Muscle layer of colon (tissue), 2 donors: ENCODE measurements around the gene ZNF280B.
"Not testable (repeated sequence)": the region's sequence is repeated elsewhere in the genome, so short reads cannot be mapped to it uniquely, and the experiment has no call there.

Source experiments
- H3K27ac ChIP-seq: one replicate; pipeline ENCODE4 v1.7.0; 2013; ENCODE audit warnings: low read depth, mild to moderate bottlenecking, low read length, moderate library complexity
- H3K27me3 ChIP-seq, 2 donors: one replicate each; pipeline ENCODE4 v1.7.0; 2013; ENCODE audit warnings: low read length in 2 of 2, mild to moderate bottlenecking in 2 of 2; ENCODE audit not compliant: insufficient read depth in 2 of 2, control insufficient read depth in 1 of 2
- H3K36me3 ChIP-seq: one replicate; pipeline ENCODE4 v1.7.0; 2013; ENCODE audit warnings: mild to moderate bottlenecking, low read length; ENCODE audit not compliant: insufficient read depth
- H3K4me1 ChIP-seq: one replicate; pipeline ENCODE4 v1.7.0; 2013; ENCODE audit warnings: mild to moderate bottlenecking, low read length; ENCODE audit not compliant: insufficient read depth
- H3K4me3 ChIP-seq, 2 donors: one replicate each; pipeline ENCODE4 v1.7.0; 2013; ENCODE audit warnings: low read length in 2 of 2, low read depth in 1 of 2, mild to moderate bottlenecking in 1 of 2, moderate library complexity in 1 of 2
- H3K9ac ChIP-seq: one replicate; pipeline ENCODE4 v1.7.0; 2013; ENCODE audit warnings: low read length
- H3K9me3 ChIP-seq: one replicate; pipeline ENCODE4 v1.7.0; 2013; ENCODE audit warnings: mild to moderate bottlenecking, low read length
- donor health status: abdominal sarcoma.
- donor health status: Adenocarcinoma of cecum.

The ZNF280B gene

DNA sequence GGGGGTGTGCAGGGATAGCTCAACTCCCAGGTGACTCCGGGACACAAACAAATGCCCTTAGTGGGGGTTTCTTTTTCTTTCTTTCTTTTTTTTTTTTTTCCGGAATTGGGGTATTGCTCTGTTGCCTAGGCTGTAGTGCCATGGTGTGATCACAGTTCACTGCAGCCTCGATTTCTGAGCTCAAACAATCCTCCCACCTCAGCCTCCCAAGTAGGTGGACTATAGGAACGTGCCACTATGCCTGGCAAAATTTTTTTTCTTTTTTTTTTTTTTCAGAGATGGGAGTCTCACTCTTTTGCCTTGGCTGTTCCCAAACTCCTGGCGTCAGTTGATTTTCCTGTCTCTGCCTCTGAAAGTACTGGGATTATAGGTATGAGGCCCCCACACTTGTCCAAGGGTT is 25.3 kb upstream of the ZNF280B start:
- Histone ChIP-seq H3K9me3 (no peaks in the 10 kb centered on the region), H3K4me3 (no peak overlapping the region), H3K27ac (no peak overlapping the region), H3K9ac (no peak overlapping the region), H3K27me3 (no peaks in the 10 kb centered on the region), H3K36me3 (no peaks in the 10 kb centered on the region), H3K4me1 (no peaks in the 10 kb centered on the region)

DNA sequence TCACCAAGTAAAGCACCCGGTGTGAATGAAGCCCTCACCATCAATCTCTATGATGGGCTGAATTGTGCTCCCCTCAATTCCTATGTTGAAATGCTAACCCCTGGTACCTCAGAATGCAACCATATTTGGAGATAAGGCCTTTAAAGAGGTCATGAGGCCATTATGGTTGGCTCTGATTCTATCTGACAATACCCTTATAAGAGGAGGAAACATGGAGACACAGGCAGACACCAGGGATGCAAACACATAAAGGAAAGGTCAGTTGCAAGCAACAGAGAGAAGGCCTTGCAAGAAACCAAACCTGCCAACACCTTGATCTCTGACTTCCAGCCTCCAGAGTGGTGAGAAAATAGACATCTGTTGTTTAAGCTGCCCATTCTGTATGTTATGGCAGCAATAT is 24.9 kb upstream of the ZNF280B start:
- no peaks in the 10 kb centered on the region for H3K4me1 ChIP-seq
- H3K36me3 ChIP-seq: no peaks in the 10 kb centered on the region
- H3K9me3 ChIP-seq: no peaks in the 10 kb centered on the region
- no peaks in the 10 kb centered on the region for H3K27me3 ChIP-seq
- H3K27ac ChIP-seq: no peak overlapping the region
- no peak overlapping the region for H3K9ac ChIP-seq
- H3K4me3 ChIP-seq: no peak overlapping the region

DNA sequence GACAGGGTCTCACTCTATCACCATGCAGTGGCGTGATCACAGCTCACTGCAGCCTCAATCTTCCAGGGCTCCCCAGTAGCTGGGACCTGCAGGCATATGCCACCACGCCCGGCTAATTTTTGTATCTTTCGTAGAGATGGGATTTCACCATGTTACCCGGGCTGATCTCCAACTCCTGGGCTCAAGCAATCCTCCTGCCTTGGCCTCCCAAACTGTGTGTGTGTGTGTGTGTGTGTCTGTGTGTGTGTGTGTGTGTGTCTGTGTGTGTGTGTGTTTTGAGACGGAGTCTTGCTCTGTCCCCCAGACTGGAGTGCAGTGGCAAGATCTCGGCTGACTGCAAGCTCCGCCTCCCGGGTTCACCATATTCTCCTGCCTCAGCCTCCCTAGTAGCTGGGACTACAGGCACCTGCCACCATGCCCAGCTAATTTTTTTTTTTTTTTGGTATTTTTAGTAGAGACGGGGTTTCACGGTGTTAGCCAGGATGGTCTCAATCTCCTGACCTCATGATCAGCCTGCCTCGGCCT is 24.1 kb upstream of the ZNF280B start:
- not testable (repeated sequence) for H3K9me3 ChIP-seq, H3K9ac ChIP-seq, H3K27me3 ChIP-seq, H3K4me1 ChIP-seq, H3K4me3 ChIP-seq, H3K36me3 ChIP-seq, H3K27ac ChIP-seq

DNA sequence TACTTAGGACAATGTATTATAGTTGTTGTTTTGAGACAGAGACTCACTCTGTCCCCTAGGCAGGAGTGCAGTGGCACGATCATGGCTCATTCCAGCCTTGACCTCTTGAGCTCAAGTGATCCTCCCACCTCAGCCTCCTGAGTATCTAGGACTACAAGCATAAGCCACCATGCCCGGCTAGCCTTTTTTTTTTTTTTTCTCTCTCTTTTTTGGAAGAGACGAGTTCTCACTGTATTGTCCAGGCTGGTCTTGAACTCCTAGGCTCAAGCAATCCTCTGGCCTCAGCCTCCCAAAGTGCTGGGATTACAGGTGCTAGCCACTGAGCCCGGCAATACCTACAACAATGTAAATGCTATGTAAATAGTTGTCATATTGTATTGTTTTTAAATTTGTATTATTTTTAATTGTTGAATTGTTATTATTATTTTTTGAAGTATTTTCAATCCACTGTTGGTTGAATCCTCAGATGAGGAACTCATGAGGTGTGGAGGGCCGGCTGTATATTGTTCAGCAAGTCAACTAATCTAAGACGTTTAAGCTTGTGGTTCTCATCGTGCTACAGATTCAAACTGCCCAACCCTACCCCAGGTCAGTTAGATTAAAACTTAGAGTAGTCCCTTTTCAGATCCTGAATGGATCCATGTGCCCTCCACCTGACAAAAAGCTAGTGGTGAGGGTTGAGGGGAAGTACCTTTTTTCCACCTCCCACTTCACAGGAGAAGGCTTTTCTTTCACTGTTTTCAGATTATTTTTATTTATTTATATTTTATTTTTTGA is 23.4 kb upstream of the ZNF280B start:
- Histone ChIP-seq H3K27ac (no peak overlapping the region), H3K9me3 (no peaks in the 10 kb centered on the region), H3K27me3 (no peaks in the 10 kb centered on the region), H3K4me3 (no peak overlapping the region), H3K36me3 (no peaks in the 10 kb centered on the region), H3K9ac (no peak overlapping the region), H3K4me1 (no peaks in the 10 kb centered on the region)

DNA sequence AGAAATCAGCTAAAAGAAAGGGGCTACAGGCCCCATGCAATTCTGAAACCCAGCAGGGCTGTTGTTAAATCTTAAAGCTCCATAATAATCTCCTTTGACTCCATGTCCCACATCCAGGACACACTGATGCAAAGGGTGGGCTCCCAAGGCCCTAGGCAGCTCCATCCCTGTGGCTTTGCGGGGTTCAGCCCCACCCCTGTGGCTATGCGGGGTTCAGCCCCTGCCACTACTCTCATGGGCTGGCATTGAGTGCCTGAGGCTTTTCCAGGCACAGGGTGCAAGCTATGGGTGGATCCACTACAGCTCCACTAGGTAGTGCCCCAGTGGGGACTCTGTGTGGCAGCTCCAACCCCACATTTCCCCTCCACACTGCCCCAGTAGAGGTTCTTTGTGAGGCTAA is 20.2 kb upstream of the ZNF280B start:
- no peaks in the 10 kb centered on the region for H3K36me3 ChIP-seq
- no peaks in the 10 kb centered on the region for H3K9me3 ChIP-seq
- H3K27ac ChIP-seq: no peak overlapping the region
- no peaks in the 10 kb centered on the region for H3K27me3 ChIP-seq
- no peak overlapping the region for H3K4me3 ChIP-seq
- no peaks in the 10 kb centered on the region for H3K4me1 ChIP-seq
- H3K9ac ChIP-seq: no peak overlapping the region

DNA sequence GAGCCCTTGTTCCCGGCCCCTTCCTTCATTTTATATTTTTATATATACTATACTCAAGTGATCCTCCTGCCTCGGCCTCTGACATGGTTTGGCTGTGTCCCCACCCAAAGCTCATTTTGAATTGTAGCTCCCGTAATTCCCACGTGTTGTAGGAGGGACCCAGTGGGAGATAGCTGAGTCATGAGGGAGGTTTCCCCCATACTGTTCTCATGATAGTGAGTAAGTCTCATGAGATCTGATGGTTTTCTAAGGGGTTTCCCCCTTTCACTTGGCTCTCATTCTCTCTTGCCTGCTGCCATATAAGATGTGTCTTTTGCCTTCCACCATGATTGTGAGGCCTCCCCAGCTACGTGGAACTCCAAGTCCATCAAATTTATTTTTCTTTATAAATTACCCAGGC is 18.8 kb upstream of the ZNF280B start:
- Histone ChIP-seq H3K9me3 (no peaks in the 10 kb centered on the region), H3K9ac (no peak overlapping the region), H3K4me3 (no peak overlapping the region), H3K36me3 (no peaks in the 10 kb centered on the region), H3K27me3 (no peaks in the 10 kb centered on the region), H3K4me1 (no peaks in the 10 kb centered on the region), H3K27ac (no peak overlapping the region)

DNA sequence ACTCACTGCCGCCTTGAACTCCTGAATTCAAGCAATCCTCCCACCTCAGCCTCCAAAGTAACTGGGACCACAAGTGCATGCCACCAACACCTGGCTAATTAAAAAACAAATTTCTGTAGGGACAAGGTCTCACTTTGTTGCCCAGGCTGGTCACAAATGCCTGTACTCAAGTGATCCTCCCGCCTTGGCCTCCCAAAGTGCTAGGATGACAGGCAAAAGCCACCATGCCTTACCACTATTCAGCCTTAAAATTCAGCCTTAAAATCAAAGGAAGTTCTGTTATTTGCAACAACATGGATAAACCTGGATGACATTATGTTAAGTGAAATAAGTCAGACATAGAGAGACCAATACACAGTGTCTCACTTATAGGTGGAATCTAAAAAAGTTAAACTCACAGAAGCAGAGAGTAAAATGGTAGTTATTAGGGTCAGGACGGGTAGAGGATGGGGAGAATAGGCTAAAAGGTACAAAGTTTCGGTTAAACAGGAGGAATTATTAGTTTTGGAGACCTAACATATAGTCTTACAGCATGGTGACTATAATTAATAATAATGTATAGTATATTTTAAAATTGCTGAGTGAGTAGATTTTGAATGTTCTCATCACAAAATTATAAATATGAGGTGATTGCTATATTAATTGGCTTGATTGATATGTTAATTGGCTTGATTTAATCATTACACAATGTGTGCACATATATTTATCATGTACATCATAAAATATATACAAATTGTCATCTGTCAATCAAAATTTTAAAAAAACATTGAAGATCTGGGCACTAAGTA is 17.8 kb upstream of the ZNF280B start:
- no peak overlapping the region for H3K4me3 ChIP-seq
- H3K4me1 ChIP-seq: no peaks in the 10 kb centered on the region
- no peak overlapping the region for H3K27ac ChIP-seq
- H3K9ac ChIP-seq: no peak overlapping the region
- H3K27me3 ChIP-seq: no peaks in the 10 kb centered on the region
- no peaks in the 10 kb centered on the region for H3K9me3 ChIP-seq
- no peaks in the 10 kb centered on the region for H3K36me3 ChIP-seq

DNA sequence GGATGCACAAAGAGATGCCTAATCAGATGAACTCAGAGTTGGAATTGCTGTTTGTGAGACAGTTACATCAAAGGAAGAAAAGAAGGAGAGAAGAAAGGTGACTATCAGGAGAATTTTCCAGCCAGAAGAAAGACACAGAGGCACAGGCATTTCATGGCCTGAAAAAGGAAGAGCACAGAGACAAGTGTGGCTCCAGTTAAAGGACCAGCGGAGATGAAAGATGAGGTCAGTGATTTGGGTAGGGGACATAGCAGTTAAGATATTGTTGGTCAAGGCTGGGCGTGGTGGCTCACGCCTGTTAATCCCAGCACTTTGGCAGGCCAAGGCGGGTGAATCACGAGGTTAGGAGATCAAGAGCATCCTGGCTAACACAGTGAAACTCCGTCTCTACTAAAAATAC is 15.0 kb upstream of the ZNF280B start:
- no peaks in the 10 kb centered on the region for H3K9me3 ChIP-seq
- no peaks in the 10 kb centered on the region for H3K4me1 ChIP-seq
- no peak overlapping the region for H3K9ac ChIP-seq
- H3K27me3 ChIP-seq: no peaks in the 10 kb centered on the region
- H3K4me3 ChIP-seq: no peak overlapping the region
- H3K27ac ChIP-seq: no peak overlapping the region
- no peaks in the 10 kb centered on the region for H3K36me3 ChIP-seq

DNA sequence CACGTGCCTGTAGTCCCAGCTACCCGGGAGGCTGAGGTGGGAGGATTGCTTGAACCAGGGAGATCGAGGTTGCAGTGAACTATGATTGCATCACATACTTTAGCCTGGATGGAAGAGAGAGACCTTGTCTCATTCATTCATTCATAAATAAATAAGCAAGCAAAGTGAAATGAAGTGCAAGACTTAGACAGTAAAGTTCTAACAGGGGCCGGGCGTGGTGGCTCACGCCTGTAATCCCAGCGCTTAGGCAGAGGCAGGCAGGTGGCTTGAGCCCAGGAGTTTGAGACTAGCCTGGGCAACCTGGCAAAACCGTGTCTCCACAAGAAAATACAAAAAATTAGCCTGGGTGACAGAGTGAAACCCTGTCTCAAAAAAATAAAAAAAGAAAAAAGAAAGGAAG is 13.1 kb upstream of the ZNF280B start:
- Histone ChIP-seq H3K36me3 (no peaks in the 10 kb centered on the region), H3K27me3 (no peaks in the 10 kb centered on the region), H3K9ac (no peak overlapping the region), H3K9me3 (no peaks in the 10 kb centered on the region), H3K27ac (no peak overlapping the region), H3K4me1 (no peaks in the 10 kb centered on the region), H3K4me3 (no peak overlapping the region)

DNA sequence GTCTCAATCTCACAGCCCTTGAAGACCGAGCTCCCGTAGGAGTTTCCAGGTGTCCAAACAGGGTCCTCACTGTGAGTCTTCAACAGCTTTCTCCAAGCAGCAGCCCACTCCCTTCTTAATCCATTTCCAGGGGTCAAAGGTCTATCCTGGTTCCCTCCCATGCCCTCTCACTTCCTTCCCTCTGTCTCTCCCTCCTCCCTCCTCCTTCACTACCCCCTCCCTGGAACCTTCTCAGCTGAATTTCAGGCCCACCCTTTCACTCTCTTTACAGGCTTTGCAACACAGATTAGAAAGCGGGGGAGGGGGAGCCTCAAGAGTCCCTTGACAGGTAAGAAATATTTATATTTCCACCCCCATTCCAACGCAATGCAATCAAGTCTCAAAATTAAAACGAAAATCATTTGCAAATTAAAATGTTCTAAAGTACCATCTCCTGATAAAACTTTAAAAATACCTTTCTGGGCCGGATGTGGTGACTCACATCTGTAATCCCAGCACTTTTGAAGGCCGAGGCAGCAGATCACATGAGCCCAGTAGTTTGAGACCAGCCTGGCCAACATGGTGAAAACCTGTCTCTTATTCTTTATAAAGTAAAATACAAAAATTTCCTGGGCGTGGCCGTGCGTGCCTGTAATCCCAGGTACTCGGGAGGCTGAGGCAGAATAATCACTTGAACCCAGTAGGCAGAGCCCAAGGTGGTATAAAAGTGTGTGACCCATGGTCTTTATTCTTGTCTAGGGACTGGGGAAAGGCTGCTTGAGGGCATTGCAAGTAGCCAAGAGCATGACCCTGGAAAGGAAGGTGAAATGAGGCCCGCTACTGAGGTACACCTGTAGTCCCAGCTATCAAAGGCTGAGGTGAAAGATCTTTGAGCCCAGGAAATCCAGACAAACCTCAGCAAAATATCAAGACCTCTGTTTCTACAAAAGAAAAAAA is 12.4 kb upstream of the ZNF280B start:
- no peak overlapping the region for H3K27ac ChIP-seq

DNA sequence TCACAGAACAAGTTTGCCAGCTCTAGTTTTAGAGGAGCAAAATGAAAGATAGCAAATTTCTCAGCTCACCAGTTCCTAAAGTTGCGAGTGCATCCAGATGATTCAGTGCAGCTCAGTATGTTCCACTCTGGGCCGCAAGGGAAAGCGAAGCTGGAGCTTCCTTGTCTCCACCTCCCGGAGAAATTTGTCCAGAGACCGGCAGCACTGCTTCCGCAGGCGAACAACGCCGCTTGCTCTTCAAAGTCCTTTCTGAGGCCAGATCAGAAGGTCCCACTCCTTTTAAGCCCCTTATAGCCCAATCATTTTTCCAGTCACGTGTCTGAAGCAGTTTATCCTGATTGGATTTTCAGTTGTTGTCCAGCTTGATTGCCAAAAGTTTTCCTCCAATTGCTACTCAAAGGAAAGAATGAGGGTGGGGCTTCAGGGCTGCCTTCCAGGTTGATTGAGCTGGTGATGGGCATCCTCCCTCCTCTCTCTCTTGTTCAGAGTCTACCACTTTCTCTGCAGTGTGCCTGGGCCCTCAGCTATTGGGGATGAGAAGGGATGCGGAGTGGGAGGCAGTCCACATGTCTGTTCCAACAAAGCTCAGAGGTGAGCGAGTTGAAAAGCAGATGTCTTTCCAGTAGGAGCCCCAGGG is 11.6 kb upstream of the ZNF280B start, which contains the start of gene ZNF280A:
Gene ZNF280A, minus strand, starts transcription at position 251 of the 637 bp plus-strand sequence. CDS start 4,640 bp downstream, outside the sequence.
- no peaks in the 10 kb centered on the region for H3K4me1 ChIP-seq
- no peaks in the 10 kb centered on the region for H3K27me3 ChIP-seq
- no peaks in the 10 kb centered on the region for H3K36me3 ChIP-seq
- no peak within 1 kb of the TSS for H3K4me3 ChIP-seq
- no peak within 1 kb of the TSS for H3K9ac ChIP-seq
- H3K27ac ChIP-seq: no peak within 1 kb of the TSS
- H3K9me3 ChIP-seq: no peaks in the 10 kb centered on the region

More for the DNA sequence above, 12.4 kb upstream of the ZNF280B start:
- H3K27me3 ChIP-seq: no peaks in the 10 kb centered on the region
- H3K9me3 ChIP-seq: no peaks in the 10 kb centered on the region
- H3K9ac ChIP-seq: no peak overlapping the region
- H3K4me1 ChIP-seq: no peaks in the 10 kb centered on the region
- no peak overlapping the region for H3K4me3 ChIP-seq
- H3K36me3 ChIP-seq: no peaks in the 10 kb centered on the region
